ENCODE results near the gene TBC1D10A.

DNA sequence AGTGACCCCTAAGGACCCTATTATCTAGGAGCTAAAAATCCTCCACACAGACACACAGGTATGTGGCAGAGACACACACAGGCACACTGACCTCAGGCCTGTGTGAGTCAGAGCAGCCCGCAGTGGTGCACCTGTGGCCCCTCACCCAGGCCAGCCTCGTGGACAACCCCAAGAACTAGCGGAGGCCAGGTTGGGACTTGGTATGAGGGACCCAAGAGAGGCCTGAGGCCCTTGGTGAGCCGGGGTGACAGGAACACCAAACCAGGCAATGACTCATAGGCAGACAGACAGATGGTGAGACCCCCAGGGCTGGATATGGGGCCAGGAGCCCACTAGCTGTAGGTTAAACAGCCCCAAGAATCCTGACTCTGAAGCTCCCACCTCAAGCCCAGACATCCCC lies 43.4 kb downstream of the TBC1D10A start:
- TF ChIP-seq, protein P1, sequence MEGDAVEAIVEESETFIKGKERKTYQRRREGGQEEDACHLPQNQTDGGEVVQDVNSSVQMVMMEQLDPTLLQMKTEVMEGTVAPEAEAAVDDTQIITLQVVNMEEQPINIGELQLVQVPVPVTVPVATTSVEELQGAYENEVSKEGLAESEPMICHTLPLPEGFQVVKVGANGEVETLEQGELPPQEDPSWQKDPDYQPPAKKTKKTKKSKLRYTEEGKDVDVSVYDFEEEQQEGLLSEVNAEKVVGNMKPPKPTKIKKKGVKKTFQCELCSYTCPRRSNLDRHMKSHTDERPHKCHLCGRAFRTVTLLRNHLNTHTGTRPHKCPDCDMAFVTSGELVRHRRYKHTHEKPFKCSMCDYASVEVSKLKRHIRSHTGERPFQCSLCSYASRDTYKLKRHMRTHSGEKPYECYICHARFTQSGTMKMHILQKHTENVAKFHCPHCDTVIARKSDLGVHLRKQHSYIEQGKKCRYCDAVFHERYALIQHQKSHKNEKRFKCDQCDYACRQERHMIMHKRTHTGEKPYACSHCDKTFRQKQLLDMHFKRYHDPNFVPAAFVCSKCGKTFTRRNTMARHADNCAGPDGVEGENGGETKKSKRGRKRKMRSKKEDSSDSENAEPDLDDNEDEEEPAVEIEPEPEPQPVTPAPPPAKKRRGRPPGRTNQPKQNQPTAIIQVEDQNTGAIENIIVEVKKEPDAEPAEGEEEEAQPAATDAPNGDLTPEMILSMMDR (IDR thresholded peaks at IDR 0.05) = no peak
- TF ChIP-seq POLR2A (IDR thresholded peaks at IDR 0.05) = no peak

Measured in tibial nerve (tissue), 3 donors.